Spleen (tissue), 7 donors: ENCODE measurements around the gene CACNA1D.

Experiments used
- POLR2A ChIP-seq, 3 donors: fragments of 450-650 bp; IDR thresholded peaks; one replicate each; pipeline ENCODE4 v1.5.1; 2017; ENCODE audit warnings: antibody characterized with exemption in 3 of 3, mild to moderate bottlenecking in 1 of 3
- TF ChIP-seq, protein P1 (sequence below), 11 experiments: fragments of 200-600 bp in 7 of 11; fragments of 450-650 bp in 4 of 11; sonication (generic) in 4 of 11; IDR thresholded peaks in 8 of 11; conservative IDR thresholded peaks in 3 of 11; 1 replicate in 7 of 11; 2 replicates in 4 of 11; pipeline versions ENCODE4 v1.4.0 to v1.8.0; 2016 to 2021; ENCODE audit warnings: antibody characterized with exemption in 11 of 11, inconsistent platforms in 4 of 11, mild to moderate bottlenecking in 1 of 11
- donor health status: DM: no; HTN: no; CAD: no; lungs with moderate emphysema.
- donor health status: DM: no; HTN: no; CAD: no.
- donor health status: DM: no; HTN: no; CAD: no.

DNA sequence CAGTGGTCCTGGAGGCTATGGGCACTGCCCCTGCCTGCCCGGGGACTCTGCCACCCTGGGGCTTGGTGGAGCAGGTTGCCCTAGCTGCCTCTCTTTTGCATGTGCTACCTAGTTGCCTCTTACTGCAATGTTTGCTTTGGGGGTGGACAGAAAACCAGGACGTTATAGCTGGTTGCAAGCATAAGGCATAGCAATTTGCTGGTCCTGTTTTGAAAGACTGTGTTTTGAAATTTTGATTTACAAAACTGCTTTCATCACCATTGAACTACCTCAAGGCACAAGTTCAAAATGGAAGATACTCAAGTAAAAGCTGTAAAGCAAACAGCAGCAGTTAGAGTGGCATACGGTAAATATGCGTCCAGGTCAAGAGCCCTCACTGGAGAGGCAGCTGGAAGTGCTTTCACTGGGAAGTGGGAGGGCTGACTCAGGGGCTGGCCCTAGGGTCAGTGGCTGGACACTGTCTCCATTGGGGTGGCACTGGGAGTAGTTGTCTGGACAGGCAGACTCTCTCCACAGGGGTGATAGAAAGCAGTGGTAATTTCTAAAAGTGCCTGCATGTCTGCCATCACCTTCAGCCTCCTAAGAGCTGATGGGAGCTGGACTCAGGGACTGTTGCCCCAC is 213.7 kb downstream of the CACNA1D start:
- TF ChIP-seq, protein P1, sequence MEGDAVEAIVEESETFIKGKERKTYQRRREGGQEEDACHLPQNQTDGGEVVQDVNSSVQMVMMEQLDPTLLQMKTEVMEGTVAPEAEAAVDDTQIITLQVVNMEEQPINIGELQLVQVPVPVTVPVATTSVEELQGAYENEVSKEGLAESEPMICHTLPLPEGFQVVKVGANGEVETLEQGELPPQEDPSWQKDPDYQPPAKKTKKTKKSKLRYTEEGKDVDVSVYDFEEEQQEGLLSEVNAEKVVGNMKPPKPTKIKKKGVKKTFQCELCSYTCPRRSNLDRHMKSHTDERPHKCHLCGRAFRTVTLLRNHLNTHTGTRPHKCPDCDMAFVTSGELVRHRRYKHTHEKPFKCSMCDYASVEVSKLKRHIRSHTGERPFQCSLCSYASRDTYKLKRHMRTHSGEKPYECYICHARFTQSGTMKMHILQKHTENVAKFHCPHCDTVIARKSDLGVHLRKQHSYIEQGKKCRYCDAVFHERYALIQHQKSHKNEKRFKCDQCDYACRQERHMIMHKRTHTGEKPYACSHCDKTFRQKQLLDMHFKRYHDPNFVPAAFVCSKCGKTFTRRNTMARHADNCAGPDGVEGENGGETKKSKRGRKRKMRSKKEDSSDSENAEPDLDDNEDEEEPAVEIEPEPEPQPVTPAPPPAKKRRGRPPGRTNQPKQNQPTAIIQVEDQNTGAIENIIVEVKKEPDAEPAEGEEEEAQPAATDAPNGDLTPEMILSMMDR (IDR thresholded peaks at IDR 0.05 in 8 of 11, conservative IDR thresholded peaks at IDR 0.05 in 3 of 11), result no peak
- no peak for TF ChIP-seq POLR2A (IDR thresholded peaks at IDR 0.05)
